NCI-H1930 (cell line): ENCODE measurements around the gene ZNF101.
A peak's percentile ranks its signal among the peaks of the same experiment; 100 is the strongest.

Experiments used
- DNase-seq, 2 experiments: peaks; one replicate each; lab custom pipeline; 2025; lab: John Stamatoyannopoulos, UW

ZNF101 gene

GRCh38 chr19:19668230-19669012 lies at the start of gene ZNF101:
Gene ZNF101, plus strand, starts transcription at chr19:19668839. Its CDS starts 125 bp downstream, at chr19:19668964.
- DNase-seq: peak; percentile 65 to 77

- DNase-seq: no peak
These were observed 49.3 kb upstream of the ZNF101 start for GRCh38 chr19:19619181-19619848.

GRCh38 chr19:19619849-19620210 lies 48.8 kb upstream of the ZNF101 start:
- DNase-seq: no peak

- DNase-seq: no peak
These were observed 45.3 kb upstream of the ZNF101 start for GRCh38 chr19:19623383-19623782.

GRCh38 chr19:19624032-19624570 lies 44.5 kb upstream of the ZNF101 start:
- no peak for DNase-seq

GRCh38 chr19:19626516-19627472 lies 41.8 kb upstream of the ZNF101 start:
- no peak for DNase-seq

- peak in 1 of 2 experiments; percentile 41 for DNase-seq
These were observed 40.8 kb upstream of the ZNF101 start, which contains the start of gene LPAR2 for GRCh38 chr19:19627621-19628500. Gene LPAR2, minus strand, starts transcription at chr19:19628220. Its CDS starts 945 bp downstream, at chr19:19627275.

GRCh38 chr19:19628501-19629134 lies 40.0 kb upstream of the ZNF101 start:
- peak; percentile 26 to 64 for DNase-seq

- no peak for DNase-seq
These were observed 38.6 kb upstream of the ZNF101 start for GRCh38 chr19:19630062-19630414.

- no peak for DNase-seq
These were observed 38.2 kb upstream of the ZNF101 start for GRCh38 chr19:19630426-19630825.

- DNase-seq: no peak
These were observed 37.3 kb upstream of the ZNF101 start for GRCh38 chr19:19631346-19631745.

- DNase-seq: no peak
These were observed 36.0 kb upstream of the ZNF101 start for GRCh38 chr19:19632661-19633060.

- no peak for DNase-seq
These were observed 34.7 kb upstream of the ZNF101 start for GRCh38 chr19:19633711-19634515.

- no peak for DNase-seq
These were observed 33.9 kb upstream of the ZNF101 start for GRCh38 chr19:19634516-19635312.

- DNase-seq: no peak
These were observed 33.3 kb upstream of the ZNF101 start for GRCh38 chr19:19635313-19635702.

- no peak for DNase-seq
These were observed 32.0 kb upstream of the ZNF101 start for GRCh38 chr19:19636573-19637185.

- DNase-seq: no peak
These were observed 31.5 kb upstream of the ZNF101 start for GRCh38 chr19:19637186-19637522.

GRCh38 chr19:19637523-19638251 lies 31.0 kb upstream of the ZNF101 start:
- no peak for DNase-seq
